ENCODE data around the gene PRKG1. TPM values are rescaled to one million over a fixed set of nuclear protein-coding genes. Genes with fewer than 3 reads are reported as not detected.
"Not testable (repeated sequence)": the region's sequence is repeated elsewhere in the genome, so short reads cannot be mapped to it uniquely, and the experiment has no call there.

The PRKG1 gene
- total RNA-seq, 1 donor from 2014 or later, result 28.2 TPM

DNA sequence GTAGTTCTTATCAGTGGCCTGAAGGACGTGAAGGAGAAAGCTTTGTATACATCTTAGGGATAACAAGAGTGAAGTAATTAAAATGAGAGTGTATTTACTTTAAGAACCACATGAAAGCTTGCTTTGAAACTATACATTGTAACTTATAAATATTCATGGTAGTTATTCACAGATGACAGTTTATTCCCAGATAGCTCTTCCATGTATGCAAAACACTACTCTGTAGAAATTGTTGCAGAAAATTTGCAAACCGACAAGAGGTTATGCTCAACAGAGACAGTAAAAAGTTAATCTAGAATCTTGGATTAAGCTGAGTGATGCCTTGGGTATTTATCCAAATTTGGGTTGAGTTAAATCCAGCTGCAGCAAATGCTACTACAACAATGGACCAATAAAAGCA is 301.5 kb downstream of the PRKG1 start:
- DNase-seq (no peak), ATAC-seq (ENCODE audit: poor library complexity) (no peak)
- intact Hi-C loops (cut with DNase I), result loop anchor here (5.0 kb wide), 1 partner anchor 42 kb away; no protein-coding TSS in a partner anchor

DNA sequence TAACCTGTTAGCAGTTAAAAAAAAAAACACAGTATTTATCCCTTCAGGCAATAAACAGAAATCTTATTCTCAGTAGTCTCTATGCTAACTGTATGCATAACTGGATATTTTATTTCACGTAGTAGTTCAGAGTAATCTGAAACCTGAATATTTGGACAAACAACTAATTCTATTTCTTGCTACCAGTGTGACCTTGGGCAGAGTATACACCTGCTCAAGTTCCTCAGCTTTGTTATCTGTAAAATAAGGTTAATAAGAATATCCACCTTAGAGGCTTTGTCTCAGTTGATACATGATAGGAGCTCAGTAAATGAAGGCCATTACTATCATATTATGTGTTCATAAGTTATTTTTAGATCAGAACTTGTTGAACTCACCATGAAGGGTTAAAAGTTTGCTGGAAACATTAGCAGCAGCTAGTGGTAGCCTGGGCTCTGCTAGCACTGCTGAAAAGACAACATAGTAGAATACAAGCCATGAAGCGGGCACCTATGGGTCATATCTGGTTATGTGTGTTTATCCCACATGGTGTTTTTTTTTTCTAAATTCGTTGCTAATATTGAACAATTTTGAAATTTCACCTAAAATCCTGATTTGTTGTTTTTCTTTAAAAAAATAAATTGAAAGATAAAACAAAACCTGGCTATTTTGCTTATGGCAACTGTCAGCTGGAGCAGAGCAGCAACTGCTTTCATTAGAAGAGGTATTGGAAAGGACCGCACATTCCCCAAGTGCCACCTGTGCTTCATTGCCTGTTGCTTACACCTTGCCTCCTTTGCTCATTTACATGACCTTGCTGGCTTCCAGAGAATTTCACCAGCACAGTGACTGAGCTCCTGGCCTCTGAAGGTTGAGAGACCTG is 303.0 kb downstream of the PRKG1 start:
- intact Hi-C loops (cut with DNase I), result loop anchor here (5.0 kb wide), 1 partner anchor 40 kb away; no protein-coding TSS in a partner anchor
- ATAC-seq (ENCODE audit: poor library complexity), result peak; percentile 79
- no peak for DNase-seq

DNA sequence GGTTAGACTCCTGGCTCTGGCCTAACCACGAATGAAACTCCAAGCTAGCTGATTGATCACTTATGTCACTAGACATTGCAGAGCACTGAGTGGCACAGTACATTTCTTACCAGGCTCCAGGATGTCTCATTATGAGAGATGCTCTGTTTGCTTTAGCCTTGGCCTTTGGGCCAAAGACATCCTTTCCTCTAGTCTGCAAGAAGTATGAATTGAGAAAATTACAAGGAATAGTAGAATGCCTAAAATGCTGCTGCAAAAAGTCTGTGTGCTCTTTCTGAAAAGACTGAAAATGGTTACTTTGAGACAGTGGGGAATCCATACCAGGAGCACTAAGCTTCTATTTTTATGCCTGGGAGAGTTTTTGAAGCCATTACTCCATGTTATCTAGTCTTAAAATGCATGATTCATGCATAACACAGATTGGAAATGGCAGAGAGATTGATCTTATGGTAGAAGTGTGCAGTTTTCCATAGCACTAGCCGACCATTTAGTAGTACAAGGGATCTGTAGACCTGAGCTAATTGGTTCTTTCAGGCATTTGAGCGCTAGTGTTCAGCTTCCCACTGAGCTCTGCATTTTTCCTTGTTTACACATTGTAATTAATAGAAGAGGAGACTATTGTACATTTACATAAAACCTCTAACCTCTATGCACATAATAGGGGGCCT is 303.8 kb downstream of the PRKG1 start:
- ATAC-seq (ENCODE audit: poor library complexity), result no peak
- DNase-seq, result no peak
- intact Hi-C loops (cut with DNase I), result loop anchor here (5.0 kb wide), 1 partner anchor 39 kb away; no protein-coding TSS in a partner anchor

DNA sequence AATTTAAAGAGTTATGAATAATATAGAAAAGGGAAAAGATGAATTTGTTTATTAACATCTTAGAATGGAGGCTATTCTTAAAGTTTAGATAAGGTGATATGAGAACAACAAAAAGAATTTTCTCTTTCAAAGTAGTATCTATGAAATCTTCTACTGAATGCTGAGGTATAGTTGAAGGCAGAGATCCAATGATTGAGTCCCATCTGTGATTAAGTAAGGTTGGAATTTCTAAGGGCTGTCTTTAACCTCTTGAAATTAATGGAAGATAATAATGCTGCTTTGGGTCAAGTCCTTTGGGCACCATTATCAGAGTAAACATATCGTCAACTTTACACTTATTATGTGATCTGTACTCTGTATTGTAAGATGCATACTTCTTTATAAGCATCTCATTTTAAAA is 307.9 kb downstream of the PRKG1 start:
- intact Hi-C loops (cut with DNase I), result no loop called here
- no peak for DNase-seq
- ATAC-seq (ENCODE audit: poor library complexity), result no peak

DNA sequence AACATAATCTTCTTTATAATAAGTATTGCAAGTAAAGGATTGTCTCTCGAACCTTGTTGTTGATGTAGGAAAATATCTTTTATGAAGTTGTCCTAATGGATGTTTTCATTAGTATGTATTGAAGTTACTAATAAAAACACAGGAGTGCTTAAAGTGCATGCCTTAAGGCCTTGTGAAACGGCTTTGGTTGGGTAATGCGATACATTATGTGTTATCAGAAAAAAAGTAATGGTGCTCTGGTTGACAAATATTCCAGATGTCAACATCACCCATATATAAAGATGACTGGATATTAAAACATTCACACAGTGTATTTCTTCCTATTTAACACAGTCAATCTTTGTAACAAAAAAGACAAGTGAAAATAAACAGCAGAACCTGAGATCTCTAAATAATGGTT is 310.7 kb downstream of the PRKG1 start:
- DNase-seq (no peak), ATAC-seq (ENCODE audit: poor library complexity) (no peak)
- intact Hi-C loops (cut with DNase I), result no loop called here

DNA sequence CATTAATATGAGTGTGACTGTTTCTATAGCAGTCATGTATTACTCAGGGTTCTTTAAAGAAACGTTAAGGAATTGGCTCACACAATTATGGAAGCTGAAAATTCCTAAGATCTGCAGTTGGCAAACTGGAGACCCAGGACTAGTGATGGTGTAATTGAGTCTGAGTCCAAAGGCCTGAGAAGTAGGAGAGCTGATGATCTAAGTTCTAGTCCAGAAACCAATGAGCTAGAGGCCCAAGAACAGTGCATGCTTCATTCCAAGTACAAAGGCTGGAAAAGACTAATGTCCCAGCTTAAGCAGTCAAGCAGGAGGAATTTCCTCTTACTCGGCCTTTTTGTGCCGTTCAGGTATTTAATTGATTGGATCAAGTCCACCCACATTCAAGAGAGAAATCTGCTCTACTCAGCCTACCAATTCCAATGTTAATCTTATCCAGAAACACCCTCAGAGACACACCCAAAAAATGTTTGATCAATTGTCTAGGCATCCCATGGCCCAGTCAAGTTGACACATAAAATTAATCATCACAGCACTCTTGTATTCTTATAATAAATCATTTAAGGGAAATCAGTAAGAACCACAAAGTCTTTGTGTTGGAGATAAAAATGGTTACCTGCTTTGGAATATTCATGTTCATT is 312.1 kb downstream of the PRKG1 start:
- intact Hi-C loops (cut with DNase I), result no loop called here
- no peak for DNase-seq
- no peak for ATAC-seq (ENCODE audit: poor library complexity)

DNA sequence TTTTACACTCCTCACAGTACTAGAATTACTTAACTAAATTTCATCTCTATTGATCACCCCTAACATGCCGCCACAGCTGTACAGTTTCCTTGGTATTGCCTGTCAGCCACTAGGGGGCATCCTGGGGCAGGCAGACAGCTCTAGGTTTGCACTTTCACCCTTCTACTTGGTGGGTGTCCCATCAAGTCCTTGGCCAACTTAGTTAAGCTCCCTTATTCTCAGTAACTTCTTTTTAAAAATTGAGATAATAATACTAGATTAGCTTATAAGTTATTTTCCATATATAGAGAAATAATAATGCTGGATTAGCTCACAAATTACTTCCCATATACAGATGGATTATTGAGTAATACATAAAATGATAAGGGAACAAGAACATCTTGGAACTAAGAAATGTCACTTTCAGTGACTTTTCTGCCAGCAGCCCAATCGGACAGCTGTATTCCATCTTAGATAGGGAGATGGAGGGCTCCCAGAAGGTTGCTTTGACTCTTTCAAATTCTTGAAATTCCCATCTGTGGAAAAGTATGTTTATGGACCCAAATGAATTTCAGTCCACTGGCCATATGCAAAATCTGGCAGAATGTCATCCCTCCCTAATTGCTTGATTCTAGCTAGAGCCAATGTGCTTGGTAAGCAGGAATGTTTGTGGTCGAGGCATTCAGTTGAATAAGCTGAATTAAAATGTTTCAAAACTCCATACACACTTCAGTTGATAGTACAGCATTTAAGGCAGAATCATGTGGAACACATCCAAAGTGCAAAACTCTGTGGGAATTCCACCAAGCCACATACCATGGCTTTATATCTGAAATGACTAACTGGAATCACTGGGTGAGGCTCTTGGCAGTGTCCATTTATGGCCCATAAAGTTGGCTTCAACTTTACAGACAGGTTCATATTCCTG is 315.4 kb downstream of the PRKG1 start:
- DNase-seq (no peak), ATAC-seq (ENCODE audit: poor library complexity) (peak; percentile 85)
- intact Hi-C loops (cut with DNase I), result no loop called here

DNA sequence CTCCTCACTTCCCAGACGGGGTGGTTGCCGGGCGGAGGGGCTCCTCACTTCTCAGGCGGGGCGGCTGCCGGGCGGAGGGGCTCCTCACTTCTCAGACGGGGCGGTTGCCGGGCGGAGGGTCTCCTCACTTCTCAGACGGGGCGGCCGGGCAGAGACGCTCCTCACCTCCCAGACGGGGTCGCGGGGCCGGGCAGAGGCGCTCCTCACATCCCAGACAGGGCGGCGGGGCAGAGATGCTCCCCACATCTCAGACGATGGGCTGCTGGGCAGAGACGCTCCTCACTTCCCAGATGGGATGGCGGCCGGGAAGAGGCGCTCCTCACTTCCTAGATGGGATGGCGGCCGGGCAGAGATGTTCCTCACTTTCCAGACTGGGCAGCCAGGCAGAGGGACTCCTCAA is 318.7 kb downstream of the PRKG1 start:
- DNase-seq; intact Hi-C loops (cut with DNase I); ATAC-seq (ENCODE audit: poor library complexity): not testable (repeated sequence)

DNA sequence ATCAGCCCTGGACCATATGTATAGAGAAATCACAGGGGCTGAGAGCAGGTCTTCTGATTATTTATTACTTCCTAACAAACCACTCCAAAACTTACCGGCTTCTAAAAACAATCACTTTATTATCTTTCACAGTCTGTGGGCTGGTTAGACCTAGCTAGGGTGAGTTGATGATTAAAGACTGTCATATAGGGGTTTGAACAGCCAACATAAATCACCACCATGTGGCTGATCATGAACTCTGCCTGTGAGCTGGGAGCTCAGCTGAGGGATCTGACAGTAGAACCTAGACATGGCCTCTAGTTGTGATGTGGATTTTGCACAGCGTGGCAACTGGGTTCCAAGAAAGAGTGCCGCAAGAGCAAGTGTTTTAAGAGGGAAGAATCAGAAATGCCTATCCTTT is 319.8 kb downstream of the PRKG1 start:
- ATAC-seq (ENCODE audit: poor library complexity) (no peak), DNase-seq (no peak)
- intact Hi-C loops (cut with DNase I), result no loop called here

DNA sequence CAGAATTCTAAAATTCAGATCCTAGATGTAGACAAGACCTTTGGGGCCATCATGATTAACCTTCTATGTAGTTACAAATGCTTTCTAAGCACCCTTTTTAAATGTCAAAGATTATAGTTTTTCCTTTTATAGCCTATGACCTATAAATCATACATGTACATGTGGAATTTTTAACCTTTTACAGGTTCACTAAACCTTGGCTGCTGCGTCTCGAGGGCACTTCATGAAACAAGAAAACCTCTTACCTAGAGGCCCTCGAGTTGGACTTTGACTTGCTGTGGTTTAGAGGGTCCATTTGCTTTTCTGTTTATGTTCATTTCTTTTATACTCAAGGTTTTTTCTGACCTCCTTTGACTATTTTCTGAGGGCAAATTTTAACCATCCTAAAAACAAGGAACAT is 323.0 kb downstream of the PRKG1 start:
- intact Hi-C loops (cut with DNase I), result no loop called here
- no peak for ATAC-seq (ENCODE audit: poor library complexity)
- DNase-seq, result no peak

DNA sequence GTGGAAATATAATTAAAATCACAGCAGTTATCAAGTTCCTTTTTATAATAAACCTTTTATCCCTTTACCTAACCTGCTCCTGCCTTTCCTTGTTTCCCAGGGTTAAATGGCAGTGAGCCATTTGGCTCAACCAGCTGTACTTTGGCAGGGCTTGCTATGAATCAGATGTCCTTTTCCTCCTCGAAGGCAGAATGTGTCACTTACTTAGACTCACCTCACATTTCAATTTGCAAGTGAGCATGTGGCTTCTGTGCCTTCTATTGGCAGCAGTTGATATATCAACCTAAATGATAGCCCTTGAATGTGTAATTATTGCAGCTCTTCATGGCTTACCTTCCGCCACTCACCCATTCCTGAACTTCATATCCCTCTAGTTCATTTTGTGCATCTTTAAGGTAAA is 323.4 kb downstream of the PRKG1 start:
- DNase-seq (peak; percentile 65), ATAC-seq (ENCODE audit: poor library complexity) (peak; percentile 90)
- intact Hi-C loops (cut with DNase I), result no loop called here

DNA sequence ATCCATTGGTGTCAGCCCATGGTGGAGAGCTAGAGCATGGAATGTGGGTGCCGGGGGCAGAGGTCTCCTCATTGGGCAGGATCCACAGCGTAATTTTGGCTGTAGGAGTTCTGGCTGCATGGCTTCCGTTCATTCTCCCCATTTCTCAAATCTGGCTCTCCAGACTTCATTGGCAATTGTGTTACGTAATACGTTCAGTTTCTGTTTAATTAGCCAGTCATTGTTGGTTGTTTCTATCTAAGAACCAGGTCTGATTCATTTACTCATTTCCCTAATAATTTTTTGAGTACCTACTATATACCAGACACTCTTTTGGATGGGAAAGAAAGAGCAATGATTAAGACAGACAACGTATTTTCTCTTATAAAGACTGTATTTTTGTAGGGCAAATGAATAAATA is 325.6 kb downstream of the PRKG1 start:
- intact Hi-C loops (cut with DNase I), result no loop called here
- no peak for ATAC-seq (ENCODE audit: poor library complexity)

DNA sequence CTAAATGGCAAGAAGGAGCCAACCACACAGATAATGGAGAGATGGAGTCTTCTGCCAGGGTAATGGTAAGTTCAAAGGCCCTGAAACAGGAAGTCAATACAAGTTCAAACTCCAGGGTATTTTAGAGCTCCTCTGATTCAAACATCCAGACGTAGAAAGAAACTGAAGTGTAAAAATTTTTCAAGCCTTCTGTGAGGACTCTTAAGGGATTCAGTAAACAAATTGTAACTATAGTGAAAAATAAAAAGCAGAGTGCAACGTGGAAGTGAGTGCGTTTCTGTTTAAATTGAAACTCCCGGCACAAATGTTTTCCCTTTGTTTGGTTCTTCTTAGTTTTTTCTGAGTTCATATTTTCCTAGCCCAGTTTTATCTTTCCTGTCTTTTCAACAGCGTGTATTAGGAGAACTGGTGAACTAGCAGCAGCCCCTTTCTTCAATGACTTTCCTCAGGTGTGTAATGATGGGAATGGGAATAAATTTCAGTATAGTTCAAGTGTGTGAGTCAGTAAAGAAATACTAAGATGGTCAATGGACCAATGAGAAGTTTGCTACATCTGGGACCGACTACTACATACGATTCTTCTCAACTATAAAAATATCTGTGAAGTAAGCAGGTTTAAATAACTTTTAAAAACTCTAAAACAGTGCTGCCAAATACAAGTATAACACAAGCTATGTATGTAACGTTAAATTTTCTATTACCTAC is 326.3 kb downstream of the PRKG1 start:
- DNase-seq (no peak), ATAC-seq (ENCODE audit: poor library complexity) (no peak)
- intact Hi-C loops (cut with DNase I), result no loop called here

More for the DNA sequence above, 325.6 kb downstream of the PRKG1 start:
- no peak for DNase-seq

DNA sequence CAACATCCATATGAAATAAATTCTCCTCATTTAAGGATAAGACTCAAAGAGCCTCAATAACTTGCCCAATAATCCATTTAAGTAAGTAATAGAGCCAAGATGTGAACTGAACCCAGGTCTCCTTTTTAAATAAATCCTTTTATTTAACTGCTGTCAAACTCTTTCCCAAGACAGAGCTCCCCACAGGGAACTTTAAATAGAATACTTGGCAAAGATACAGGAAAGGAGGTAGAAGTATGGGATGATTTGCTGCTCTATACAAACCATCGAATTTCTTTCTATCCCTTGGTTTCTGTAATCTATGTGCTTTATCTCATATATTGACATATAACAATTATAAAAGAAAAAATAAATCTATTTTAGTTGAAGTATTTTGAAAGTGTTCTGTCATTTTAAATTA is 329.2 kb downstream of the PRKG1 start:
- DNase-seq, result no peak
- intact Hi-C loops (cut with DNase I), result no loop called here
- ATAC-seq (ENCODE audit: poor library complexity), result peak; percentile 40

DNA sequence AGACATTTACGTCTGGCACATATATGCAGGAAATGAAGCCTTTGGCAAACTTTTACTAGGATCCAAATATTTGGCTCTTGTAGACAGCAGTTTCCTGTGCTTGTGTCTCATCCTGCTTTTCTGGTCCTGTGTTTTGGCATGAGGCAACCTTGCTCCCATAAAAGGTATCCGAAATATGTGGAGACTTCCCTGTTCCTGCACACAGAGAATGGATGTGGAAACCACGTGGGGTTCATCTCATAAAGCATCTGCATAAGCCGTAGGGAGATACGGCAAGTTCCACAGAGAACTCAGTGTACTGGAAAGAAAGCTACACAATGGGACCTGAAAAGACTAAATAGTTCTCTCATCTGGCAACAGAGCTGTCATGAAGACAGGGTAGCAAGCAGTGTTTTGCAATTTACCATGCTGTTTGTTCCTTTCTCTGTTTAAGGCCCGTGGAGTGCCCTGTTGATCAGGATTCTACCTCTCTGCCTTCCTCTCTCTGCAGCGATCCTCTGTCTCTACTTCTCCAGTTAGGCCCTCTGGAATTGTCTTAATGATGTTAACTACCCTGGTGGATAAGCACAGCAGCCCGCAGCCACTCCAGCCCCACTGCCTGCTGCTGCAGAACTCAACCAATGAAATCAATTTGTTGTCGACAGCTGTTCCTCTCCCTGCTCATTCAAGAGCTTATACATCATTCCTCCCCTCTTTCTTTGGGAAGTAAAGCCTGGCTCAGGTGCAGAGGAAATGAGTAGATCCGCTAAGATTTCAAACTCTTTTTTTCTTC is 331.5 kb downstream of the PRKG1 start:
- DNase-seq, result no peak
- intact Hi-C loops (cut with DNase I), result no loop called here

DNA sequence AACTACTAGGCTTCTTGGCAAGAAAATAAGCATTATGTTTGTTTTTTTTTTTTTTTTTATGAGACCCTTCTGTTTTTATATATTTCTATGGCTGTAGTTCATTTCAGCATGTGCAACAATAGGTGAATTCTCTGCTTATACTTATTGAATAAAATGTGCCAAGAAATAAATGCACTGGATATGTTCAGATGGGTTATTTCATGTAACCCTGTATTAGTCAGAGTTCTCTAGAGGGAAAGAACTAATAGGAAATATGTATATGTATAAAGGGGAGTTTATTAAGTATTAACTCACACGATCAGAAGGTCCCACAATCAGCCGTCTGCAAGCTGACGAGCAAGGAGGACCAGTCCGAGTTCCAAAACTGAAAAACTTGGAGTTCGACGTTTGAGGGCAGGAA is 332.3 kb downstream of the PRKG1 start:
- ATAC-seq (ENCODE audit: poor library complexity) (no peak), DNase-seq (no peak)
- intact Hi-C loops (cut with DNase I), result no loop called here

More for the DNA sequence above, 331.5 kb downstream of the PRKG1 start:
- peak; percentile 72 for ATAC-seq (ENCODE audit: poor library complexity)

DNA sequence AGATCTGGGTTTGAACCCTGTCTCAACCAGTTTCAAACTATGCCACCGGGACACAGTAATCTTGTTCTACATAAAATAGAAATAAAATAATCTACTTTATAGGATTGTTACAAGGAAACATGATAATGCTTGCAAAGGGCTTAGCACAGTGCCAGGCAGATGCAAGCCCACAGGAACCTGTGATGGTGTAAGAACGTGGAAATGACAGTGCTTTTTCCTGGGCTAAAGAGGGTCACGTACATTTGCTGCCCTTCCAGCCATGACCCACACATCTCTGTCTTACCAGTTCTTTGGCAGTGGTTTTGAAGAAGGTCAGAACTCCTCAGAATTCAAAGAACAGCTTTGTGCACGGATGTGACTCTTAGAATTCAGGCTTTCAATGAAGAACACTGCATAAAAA is 342.2 kb downstream of the PRKG1 start:
- intact Hi-C loops (cut with DNase I), result loop anchor here (5.0 to 10.0 kb wide), 2 partner anchors 39 to 342 kb away; partner anchors contain the start of gene PRKG1
- DNase-seq (no peak), ATAC-seq (ENCODE audit: poor library complexity) (no peak)

Measured in Right ventricle myocardium superior (tissue), 1 donor.